Upper lobe of left lung (tissue), 6 donors: ENCODE data around the gene MRPL20. TPM values are rescaled to one million over a fixed set of nuclear protein-coding genes. Genes with fewer than 3 reads are reported as not detected.
"Not testable (repeated sequence)": the region's sequence is repeated elsewhere in the genome, so short reads cannot be mapped to it uniquely, and the experiment has no call there.

Experiments
- ATAC-seq, 2 donors: fragments of 200-7000 bp; cut with Tn5 transposase; one replicate each; pipeline ENCODE4 v1.9.1; 2022; ENCODE audit warnings: mild to moderate bottlenecking in 2 of 2, moderate library complexity in 2 of 2; ENCODE audit not compliant: low FRiP score in 2 of 2
- DNase-seq, 2 donors: peaks; one replicate each; pipeline ENCODE4 v3.0.0-alpha.2; 2019 to 2020
- H3K27ac ChIP-seq, 4 donors: fragments of 200-600 bp; sonication (generic); one replicate each; pipeline ENCODE4 v1.5.1; 2016 to 2019
- H3K27me3 ChIP-seq, 4 donors: fragments of 200-600 bp; sonication (generic); one replicate each; pipeline ENCODE4 v1.5.1; 2017 to 2019
- H3K36me3 ChIP-seq, 4 donors: fragments of 200-600 bp; sonication (generic); one replicate each; pipeline ENCODE4 v1.5.1; 2016 to 2019
- H3K4me1 ChIP-seq, 4 donors: fragments of 200-600 bp; sonication (generic); one replicate each; pipeline ENCODE4 v1.5.1; 2018 to 2019
- H3K4me3 ChIP-seq, 4 donors: fragments of 200-600 bp; sonication (generic); one replicate each; pipeline ENCODE4 v1.5.1; 2017 to 2019; ENCODE audit warnings: mild to moderate bottlenecking in 2 of 4, moderate library complexity in 1 of 4
- H3K9me3 ChIP-seq, 4 donors: fragments of 200-600 bp; sonication (generic); one replicate each; pipeline ENCODE4 v1.5.1; 2018 to 2019
- EP300 ChIP-seq, 4 donors: sonication (generic); formaldehyde crosslinking; IDR thresholded peaks; one replicate each; pipeline ENCODE4 v1.5.1; 2017; ENCODE audit warnings: antibody characterized with exemption in 4 of 4, control low read depth in 2 of 4
- POLR2A ChIP-seq, 4 donors: fragments of 450-650 bp; IDR thresholded peaks; one replicate each; pipeline ENCODE4 v1.5.1; 2016 to 2017; ENCODE audit warnings: antibody characterized with exemption in 4 of 4, mild to moderate bottlenecking in 2 of 4
- POLR2AphosphoS5 ChIP-seq, 2 donors: sonication (generic); formaldehyde crosslinking; IDR thresholded peaks; one replicate each; pipeline ENCODE4 v1.5.1; 2017; ENCODE audit warnings: antibody characterized with exemption in 2 of 2
- WGBS, 2 donors: methylation state at CpG; one replicate each; pipeline ENCODE4 v1.1.5; 2017 to 2018; 5-methylcytosine and 5-hydroxymethylcytosine counted together
- total RNA-seq, 6 donors: library from RNA; depleted of rRNA in 4 of 6; stranded (reverse); fragments of >200 nt in 4 of 6; gene quantifications; one replicate each; pipeline versions ENCODE4 v1.1.0 to v1.2.1, GENCODE V29; 2016 to 2021
- TF ChIP-seq, protein P1 (sequence below), 6 experiments: fragments of 450-650 bp in 4 of 6; fragments of 200-600 bp in 2 of 6; sonication (generic) in 2 of 6; IDR thresholded peaks; one replicate each; pipeline ENCODE4 v1.5.1; 2016 to 2019; ENCODE audit warnings: antibody characterized with exemption in 6 of 6
- donor health status: DM: no; HTN: no; CAD: no; lungs with moderate emphysema.
- donor health status: DM: no; HTN: yes; CAD: no; lungs with severe emphysema.

Gene MRPL20
- total RNA-seq, 6 donors from 2014 or later, result 90.7 to 145 (median 101) TPM

DNA sequence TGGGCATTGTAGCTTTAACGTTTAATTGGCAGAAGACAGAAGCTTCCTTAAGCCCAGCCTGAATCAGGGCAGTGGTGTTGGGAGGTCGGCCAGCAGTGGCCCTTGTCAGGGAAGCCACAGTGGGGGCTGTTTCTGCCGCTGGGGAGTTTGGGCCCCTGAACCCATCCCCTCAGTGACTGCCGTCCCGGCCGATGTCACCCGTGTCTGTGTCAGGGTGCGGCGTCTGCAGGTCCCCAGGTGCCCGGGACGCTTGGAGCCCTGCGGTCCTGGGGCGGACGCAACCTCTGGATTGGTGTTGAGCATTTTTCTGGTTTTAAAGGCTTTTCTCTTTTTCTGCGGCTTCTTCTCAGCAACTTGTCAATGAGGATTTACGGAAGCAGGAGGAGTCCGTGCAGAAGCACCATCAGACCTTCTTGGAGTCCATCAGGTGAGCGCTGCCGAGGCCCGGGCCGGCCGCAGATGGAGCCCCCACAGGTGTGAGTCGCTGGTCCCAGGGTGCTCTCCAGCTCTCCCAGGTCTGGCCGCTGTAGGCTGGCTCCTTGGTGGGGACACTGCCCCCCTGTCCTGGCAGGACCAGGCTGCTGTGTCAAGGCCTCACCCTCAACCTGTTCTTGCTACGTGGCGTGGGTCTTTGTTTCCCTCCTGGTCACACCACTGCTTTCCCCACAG lies 44.7 kb upstream of the MRPL20 start:
- Histone ChIP-seq H3K9me3 (no peaks in the 10 kb centered on the region), H3K27me3 (no peaks in the 10 kb centered on the region), H3K36me3 (no peaks in the 10 kb centered on the region), H3K4me1 (no peaks in the 10 kb centered on the region), H3K4me3 (no peak overlapping the region), H3K27ac (no peak overlapping the region)
- TF ChIP-seq POLR2A (IDR thresholded peaks at IDR 0.05) (no peak), POLR2AphosphoS5 (IDR thresholded peaks at IDR 0.05) (no peak), EP300 (IDR thresholded peaks at IDR 0.05) (no peak)
- TF ChIP-seq, protein P1, sequence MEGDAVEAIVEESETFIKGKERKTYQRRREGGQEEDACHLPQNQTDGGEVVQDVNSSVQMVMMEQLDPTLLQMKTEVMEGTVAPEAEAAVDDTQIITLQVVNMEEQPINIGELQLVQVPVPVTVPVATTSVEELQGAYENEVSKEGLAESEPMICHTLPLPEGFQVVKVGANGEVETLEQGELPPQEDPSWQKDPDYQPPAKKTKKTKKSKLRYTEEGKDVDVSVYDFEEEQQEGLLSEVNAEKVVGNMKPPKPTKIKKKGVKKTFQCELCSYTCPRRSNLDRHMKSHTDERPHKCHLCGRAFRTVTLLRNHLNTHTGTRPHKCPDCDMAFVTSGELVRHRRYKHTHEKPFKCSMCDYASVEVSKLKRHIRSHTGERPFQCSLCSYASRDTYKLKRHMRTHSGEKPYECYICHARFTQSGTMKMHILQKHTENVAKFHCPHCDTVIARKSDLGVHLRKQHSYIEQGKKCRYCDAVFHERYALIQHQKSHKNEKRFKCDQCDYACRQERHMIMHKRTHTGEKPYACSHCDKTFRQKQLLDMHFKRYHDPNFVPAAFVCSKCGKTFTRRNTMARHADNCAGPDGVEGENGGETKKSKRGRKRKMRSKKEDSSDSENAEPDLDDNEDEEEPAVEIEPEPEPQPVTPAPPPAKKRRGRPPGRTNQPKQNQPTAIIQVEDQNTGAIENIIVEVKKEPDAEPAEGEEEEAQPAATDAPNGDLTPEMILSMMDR (IDR thresholded peaks at IDR 0.05), result no peak
- WGBS, 2 donors, result 90 to 91% methylated on average over 23 to 26 of the region's 26 CpGs
- peak in 1 of 2 donors; percentile 76 for DNase-seq
- no peak for ATAC-seq

DNA sequence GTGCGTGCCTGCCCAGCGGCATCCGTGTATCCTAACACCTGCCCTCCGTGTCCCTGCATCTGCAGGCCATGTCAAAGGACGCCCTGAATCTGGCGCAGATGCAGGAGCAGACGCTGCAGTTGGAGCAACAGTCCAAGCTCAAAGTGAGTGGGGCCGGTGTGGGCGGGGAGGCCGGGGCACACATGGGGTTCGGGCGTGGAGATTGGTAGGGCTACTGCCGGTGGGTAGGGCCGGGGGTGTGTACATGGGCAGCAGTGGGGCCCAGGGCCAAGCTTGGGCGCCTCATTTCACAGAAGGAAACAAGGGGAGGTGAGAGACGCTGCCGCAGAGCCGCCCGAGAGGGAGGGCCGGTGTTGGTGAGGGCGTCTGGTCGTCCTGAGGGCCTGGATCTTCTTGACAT lies 43.5 kb upstream of the MRPL20 start:
- not testable (repeated sequence) for H3K27ac ChIP-seq, ATAC-seq, H3K4me3 ChIP-seq, H3K4me1 ChIP-seq, H3K9me3 ChIP-seq, H3K27me3 ChIP-seq, H3K36me3 ChIP-seq
- WGBS, 2 donors, result 86% methylated on average over 21 to 22 of the region's 22 CpGs
- peak in 1 of 2 donors; percentile 68 for DNase-seq

DNA sequence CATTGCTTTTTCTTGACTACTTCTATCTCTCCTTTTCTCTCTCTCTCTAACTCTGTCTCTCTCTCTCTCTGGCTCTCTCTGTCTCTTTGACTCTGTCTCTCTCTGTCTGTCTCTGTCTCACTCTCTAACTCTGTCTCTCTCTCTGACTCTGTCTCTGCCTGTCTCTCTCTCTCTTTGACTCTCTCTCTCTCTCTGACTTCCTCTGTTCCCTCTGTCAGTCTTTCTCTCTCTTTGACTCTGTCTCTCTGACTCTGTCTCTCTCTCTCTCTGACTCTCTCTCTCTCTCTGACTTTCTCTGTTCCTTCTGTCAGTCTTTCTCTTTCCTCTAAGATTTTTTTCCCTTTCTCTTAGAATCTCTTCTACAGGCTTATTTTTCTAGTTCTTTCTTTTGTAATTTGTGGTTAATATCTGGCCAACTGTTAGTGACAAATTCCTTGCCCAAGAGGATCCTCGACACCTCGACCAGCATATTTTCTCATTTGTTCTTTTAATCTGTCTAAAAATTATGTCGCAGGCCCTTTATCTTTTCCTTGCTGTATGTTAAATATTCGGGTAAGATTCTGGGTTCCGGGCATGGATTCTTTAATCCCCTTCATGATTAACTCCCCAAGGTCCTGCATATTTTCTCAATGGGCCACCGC lies 42.1 kb upstream of the MRPL20 start, which contains the start of gene ATAD3C:
Gene ATAD3C (plus strand): TSS at position 591 of the 641 bp plus-strand sequence. CDS start 995 bp downstream, outside the sequence.
- no peak for TF ChIP-seq POLR2A (IDR thresholded peaks at IDR 0.05)
- TF ChIP-seq EP300 (IDR thresholded peaks at IDR 0.05), result no peak
- TF ChIP-seq, protein P1 (IDR thresholded peaks at IDR 0.05), result no peak
- no peak for TF ChIP-seq POLR2AphosphoS5 (IDR thresholded peaks at IDR 0.05)
- WGBS, 2 donors, result 81 to 85% methylated on average over 6 of the region's 6 CpGs
- DNase-seq, result no peak
- Histone ChIP-seq H3K27ac (no peak within 1 kb of the TSS), H3K36me3 (no peaks in the 10 kb centered on the region), H3K4me1 (no peaks in the 10 kb centered on the region), H3K4me3 (no peak within 1 kb of the TSS), H3K9me3 (no peaks in the 10 kb centered on the region), H3K27me3 (no peaks in the 10 kb centered on the region)
- ATAC-seq, result no peak

DNA sequence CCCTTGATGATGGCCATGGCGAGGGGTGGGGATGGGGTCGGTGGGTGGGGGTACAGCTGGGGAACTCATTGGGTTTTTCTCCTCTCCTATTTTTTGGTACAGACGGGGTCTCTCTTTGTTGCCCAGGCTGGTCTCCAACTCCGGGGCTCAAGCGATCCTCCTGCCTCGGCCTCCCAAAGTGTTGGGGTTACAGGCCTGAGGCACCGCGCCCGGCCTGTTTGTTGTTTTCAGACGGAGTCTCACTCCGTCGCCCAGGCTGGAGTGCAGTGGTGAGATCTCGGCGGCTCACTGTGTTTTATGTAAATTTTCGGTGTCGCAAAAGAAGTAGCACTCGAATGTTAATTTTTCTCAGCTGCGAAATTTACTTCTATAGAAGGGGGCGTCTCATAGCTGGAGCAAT lies 39.5 kb upstream of the MRPL20 start:
- H3K27me3 ChIP-seq, DNase-seq, H3K36me3 ChIP-seq, H3K4me3 ChIP-seq, H3K9me3 ChIP-seq, H3K4me1 ChIP-seq, H3K27ac ChIP-seq, ATAC-seq: not testable (repeated sequence)
- 91 to 95% methylated on average over 19 of the region's 19 CpGs for WGBS, 2 donors

DNA sequence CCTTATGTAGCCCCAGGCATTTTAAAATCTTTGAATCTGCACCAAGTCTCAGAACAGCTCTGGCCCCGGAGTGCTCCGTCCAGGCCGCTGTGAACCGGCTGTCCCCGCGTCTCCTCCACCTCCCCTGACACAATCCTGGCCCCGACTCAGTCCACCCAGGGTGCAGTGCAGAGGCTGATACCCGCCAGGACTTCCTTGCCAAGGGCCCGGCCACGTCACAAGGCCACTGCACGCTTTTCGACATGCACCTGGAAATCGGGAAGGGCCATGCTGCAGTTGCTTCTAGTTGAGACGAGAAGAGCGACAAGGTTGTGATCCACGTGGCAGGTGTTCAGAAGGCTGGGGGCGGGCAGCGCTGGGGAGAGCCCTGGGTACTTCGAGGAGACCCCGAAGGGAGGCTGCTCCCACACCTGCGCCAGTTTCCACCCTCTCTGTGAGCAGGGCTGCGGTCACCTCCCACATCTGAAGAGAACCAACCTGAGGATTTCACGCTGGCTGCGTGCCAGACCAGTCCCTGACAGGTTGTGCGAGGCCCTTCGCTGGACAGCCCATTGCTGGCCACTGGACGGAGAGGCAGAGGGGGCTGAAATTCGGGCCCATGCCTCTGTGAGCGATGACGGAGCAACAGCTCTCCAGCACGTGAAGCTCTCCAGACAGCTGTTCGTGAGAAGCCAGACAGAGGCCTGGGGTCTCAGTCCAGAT lies 35.1 kb upstream of the MRPL20 start:
- Histone ChIP-seq H3K27me3 (no peaks in the 10 kb centered on the region), H3K9me3 (no peaks in the 10 kb centered on the region), H3K4me3 (no peak overlapping the region), H3K27ac (peak overlapping the region in 2 of 4 donors; percentile 32 to 34), H3K4me1 (peaks cover 15 to 33% (median 25%) of the 10 kb centered on the region in 4 donors), H3K36me3 (no peaks in the 10 kb centered on the region)
- no peak for TF ChIP-seq EP300 (IDR thresholded peaks at IDR 0.05)
- no peak for TF ChIP-seq POLR2A (IDR thresholded peaks at IDR 0.05)
- TF ChIP-seq, protein P1 (IDR thresholded peaks at IDR 0.05), result no peak
- no peak for TF ChIP-seq POLR2AphosphoS5 (IDR thresholded peaks at IDR 0.05)
- 76% methylated on average over 26 to 32 of the region's 32 CpGs for WGBS, 2 donors
- ATAC-seq (peak in 1 of 2 donors; percentile 29), DNase-seq (no peak)
